ENCODE measurements around the gene SCGB1C2.

SCGB1C2 gene

GRCh38 chr17:142876-143784 is 5.8 kb downstream of the SCGB1C2 start:
- H3K9ac ChIP-seq (ENCODE audit: low read depth in 1 of 2, low read length in 2 of 2), result no peak overlapping the region
- peaks cover 4% of the 10 kb centered on the region in 2 donors for H3K27me3 ChIP-seq (ENCODE audit: control insufficient read depth in 1 of 2, insufficient read depth in 2 of 2, low read length in 2 of 2)
- H3K27ac ChIP-seq (ENCODE audit: low read depth, low read length), result no peak overlapping the region
- no peaks in the 10 kb centered on the region for H3K9me3 ChIP-seq (ENCODE audit: control insufficient read depth in 1 of 2, low read length in 2 of 2)
- no peaks in the 10 kb centered on the region for H3K36me3 ChIP-seq (ENCODE audit: control insufficient read depth in 1 of 2, insufficient read depth in 2 of 2, low read length in 2 of 2)
- no peak overlapping the region for H3K4me3 ChIP-seq (ENCODE audit: low read depth in 1 of 2, low read length in 2 of 2)
- no peaks in the 10 kb centered on the region for H3K4me1 ChIP-seq (ENCODE audit: control insufficient read depth in 1 of 2, insufficient read depth in 2 of 2, low read length in 2 of 2)

DNA sequence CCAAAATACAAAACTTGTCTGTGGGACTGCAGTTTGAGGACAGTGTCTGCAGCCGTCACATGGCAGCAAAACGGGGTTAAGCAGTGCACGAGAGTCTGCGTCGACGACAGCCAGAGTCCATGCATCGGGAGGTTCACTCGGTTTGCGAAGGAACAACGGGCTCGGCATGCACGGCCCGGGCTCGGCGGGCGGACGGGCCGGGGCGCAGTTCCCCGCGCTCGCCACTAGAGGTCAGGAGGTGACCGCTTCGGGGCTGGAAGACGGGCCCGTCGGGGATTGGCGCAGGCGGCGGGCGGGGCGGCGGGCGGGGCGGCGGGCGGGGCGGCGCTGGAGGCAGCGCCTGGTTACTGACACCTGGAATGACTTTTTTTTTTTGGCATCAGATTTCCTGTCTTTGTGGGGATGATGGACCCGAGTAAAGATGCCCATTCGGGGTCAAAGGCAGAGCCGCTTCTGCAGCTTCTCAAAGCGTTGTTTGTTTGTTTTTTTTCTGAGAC is 6.5 kb downstream of the SCGB1C2 start:
- no peaks in the 10 kb centered on the region for H3K36me3 ChIP-seq (ENCODE audit: control insufficient read depth in 1 of 2, insufficient read depth in 2 of 2, low read length in 2 of 2)
- no peaks in the 10 kb centered on the region for H3K4me1 ChIP-seq (ENCODE audit: control insufficient read depth in 1 of 2, insufficient read depth in 2 of 2, low read length in 2 of 2)
- H3K4me3 ChIP-seq (ENCODE audit: low read depth in 1 of 2, low read length in 2 of 2), result no peak overlapping the region
- peaks cover 4% of the 10 kb centered on the region in 2 donors for H3K27me3 ChIP-seq (ENCODE audit: control insufficient read depth in 1 of 2, insufficient read depth in 2 of 2, low read length in 2 of 2)
- H3K27ac ChIP-seq (ENCODE audit: low read depth, low read length), result no peak overlapping the region
- H3K9ac ChIP-seq (ENCODE audit: low read depth in 1 of 2, low read length in 2 of 2), result no peak overlapping the region
- H3K9me3 ChIP-seq (ENCODE audit: control insufficient read depth in 1 of 2, low read length in 2 of 2), result no peaks in the 10 kb centered on the region

DNA sequence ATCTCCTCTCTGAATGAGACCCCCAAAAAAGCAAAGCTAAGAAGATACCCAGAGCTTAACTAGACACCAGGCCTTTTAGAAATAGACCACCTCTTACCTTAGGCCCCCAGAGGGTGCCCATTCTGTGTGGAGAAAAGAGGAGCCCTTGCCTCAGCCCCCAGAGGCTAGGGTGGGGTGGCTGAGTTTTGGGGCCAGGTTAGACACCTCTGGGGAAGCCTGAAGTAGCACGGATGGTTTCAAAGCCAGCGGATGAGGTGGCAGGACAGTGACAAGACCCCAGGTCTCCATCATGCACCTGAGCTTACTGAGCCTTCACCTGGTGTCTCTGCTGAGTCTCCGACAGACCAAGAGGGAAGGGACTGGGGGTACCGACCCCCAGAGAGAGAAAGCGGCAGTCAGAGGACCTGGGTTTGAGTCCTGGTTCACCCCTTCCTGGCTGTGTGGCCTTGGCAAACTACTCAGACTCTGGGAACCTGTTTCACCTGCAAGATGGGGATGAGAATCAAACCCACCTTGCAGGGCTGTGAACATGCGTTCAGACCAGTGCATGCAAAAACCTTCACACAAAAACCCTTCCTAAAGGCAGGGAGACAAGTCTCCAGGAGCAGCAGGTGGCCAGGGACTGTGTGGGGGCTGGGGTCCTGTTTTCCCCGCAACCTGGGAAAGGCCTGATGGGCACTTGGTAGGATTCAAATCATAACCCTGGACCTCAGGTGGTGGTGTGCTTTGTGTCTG is 7.7 kb downstream of the SCGB1C2 start:
- no peak overlapping the region for H3K27ac ChIP-seq (ENCODE audit: low read depth, low read length)
- H3K4me3 ChIP-seq (ENCODE audit: low read depth in 1 of 2, low read length in 2 of 2), result no peak overlapping the region
- H3K4me1 ChIP-seq (ENCODE audit: control insufficient read depth in 1 of 2, insufficient read depth in 2 of 2, low read length in 2 of 2), result no peaks in the 10 kb centered on the region
- H3K36me3 ChIP-seq (ENCODE audit: control insufficient read depth in 1 of 2, insufficient read depth in 2 of 2, low read length in 2 of 2), result no peaks in the 10 kb centered on the region
- H3K9me3 ChIP-seq (ENCODE audit: control insufficient read depth in 1 of 2, low read length in 2 of 2), result no peaks in the 10 kb centered on the region
- H3K27me3 ChIP-seq (ENCODE audit: control insufficient read depth in 1 of 2, insufficient read depth in 2 of 2, low read length in 2 of 2), result peaks cover 4% of the 10 kb centered on the region in 2 donors
- H3K9ac ChIP-seq (ENCODE audit: low read depth in 1 of 2, low read length in 2 of 2), result no peak overlapping the region

GRCh38 chr17:145671-146541 is 8.5 kb downstream of the SCGB1C2 start:
- Histone ChIP-seq H3K27me3 (ENCODE audit: control insufficient read depth in 1 of 2, insufficient read depth in 2 of 2, low read length in 2 of 2) (peaks cover 4% of the 10 kb centered on the region in 2 donors), H3K36me3 (ENCODE audit: control insufficient read depth in 1 of 2, insufficient read depth in 2 of 2, low read length in 2 of 2) (no peaks in the 10 kb centered on the region), H3K4me1 (ENCODE audit: control insufficient read depth in 1 of 2, insufficient read depth in 2 of 2, low read length in 2 of 2) (no peaks in the 10 kb centered on the region), H3K9me3 (ENCODE audit: control insufficient read depth in 1 of 2, low read length in 2 of 2) (no peaks in the 10 kb centered on the region), H3K4me3 (ENCODE audit: low read depth in 1 of 2, low read length in 2 of 2) (no peak overlapping the region), H3K9ac (ENCODE audit: low read depth in 1 of 2, low read length in 2 of 2) (no peak overlapping the region), H3K27ac (ENCODE audit: low read depth, low read length) (no peak overlapping the region)

DNA sequence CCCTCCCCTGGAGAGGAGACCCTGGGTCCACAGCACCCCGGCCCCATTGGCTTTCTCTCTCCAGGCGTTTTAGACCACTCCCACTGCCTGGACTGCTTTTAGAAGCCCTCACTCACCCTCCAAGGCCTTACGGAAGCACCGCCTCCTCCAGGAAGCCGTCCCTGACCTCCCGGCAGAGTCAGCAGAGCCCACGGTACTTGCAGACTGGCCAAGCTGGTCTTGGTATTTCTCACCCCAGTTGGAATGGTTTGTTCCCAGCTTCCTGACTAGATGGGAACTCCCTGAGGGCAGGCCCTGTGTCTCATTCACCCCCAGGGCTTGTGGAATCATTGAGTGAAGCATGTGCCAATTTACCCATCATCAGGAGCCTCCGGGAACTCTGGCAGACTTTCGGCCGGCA is 9.2 kb downstream of the SCGB1C2 start:
- H3K27ac ChIP-seq (ENCODE audit: low read depth, low read length), result no peak overlapping the region
- peaks cover 4% of the 10 kb centered on the region in 2 donors for H3K27me3 ChIP-seq (ENCODE audit: control insufficient read depth in 1 of 2, insufficient read depth in 2 of 2, low read length in 2 of 2)
- H3K4me1 ChIP-seq (ENCODE audit: control insufficient read depth in 1 of 2, insufficient read depth in 2 of 2, low read length in 2 of 2), result no peaks in the 10 kb centered on the region
- no peak overlapping the region for H3K9ac ChIP-seq (ENCODE audit: low read depth in 1 of 2, low read length in 2 of 2)
- H3K9me3 ChIP-seq (ENCODE audit: control insufficient read depth in 1 of 2, low read length in 2 of 2), result no peaks in the 10 kb centered on the region
- no peaks in the 10 kb centered on the region for H3K36me3 ChIP-seq (ENCODE audit: control insufficient read depth in 1 of 2, insufficient read depth in 2 of 2, low read length in 2 of 2)
- no peak overlapping the region for H3K4me3 ChIP-seq (ENCODE audit: low read depth in 1 of 2, low read length in 2 of 2)

DNA sequence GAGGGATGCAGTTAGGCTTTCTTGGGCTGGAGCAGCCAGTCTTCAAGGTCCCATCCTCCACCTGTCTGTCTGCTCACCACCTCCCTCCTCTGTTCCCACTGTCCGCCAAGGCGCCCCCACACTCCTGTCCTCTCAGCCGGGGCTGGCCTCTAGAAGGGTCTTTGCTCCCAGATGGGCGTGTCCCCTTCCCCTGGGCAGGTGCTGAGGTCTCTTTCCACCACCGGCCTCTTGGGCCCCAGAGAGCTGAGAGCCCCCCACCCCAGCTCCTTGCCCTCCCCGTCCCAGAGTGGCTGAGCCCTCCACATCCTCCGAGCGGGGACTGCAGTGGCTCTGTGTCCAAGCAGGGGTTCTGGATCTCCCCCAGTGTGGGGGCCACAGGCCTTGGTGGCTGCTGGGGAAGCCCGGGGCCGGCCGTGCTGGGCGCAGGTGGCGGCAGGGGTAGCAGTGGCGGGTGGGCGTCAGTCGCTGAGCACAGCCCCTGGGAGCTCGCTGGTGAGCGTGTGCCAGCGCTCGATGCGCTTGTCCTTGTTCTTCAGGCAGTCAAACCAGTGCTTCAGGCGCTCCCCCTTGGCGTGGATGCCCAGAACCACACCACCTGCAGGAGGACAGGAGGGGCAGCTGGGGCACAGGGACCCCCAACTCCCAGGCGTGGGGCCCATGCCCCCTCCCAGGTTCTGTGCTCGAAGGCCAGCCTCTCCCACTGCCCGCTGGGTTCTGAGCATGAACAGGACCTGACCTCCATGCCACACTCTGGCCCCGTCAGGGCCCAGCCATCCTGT is 9.8 kb downstream of the SCGB1C2 start:
- Histone ChIP-seq H3K4me3 (ENCODE audit: low read depth in 1 of 2, low read length in 2 of 2) (no peak overlapping the region), H3K9ac (ENCODE audit: low read depth in 1 of 2, low read length in 2 of 2) (no peak overlapping the region), H3K9me3 (ENCODE audit: control insufficient read depth in 1 of 2, low read length in 2 of 2) (no peaks in the 10 kb centered on the region), H3K36me3 (ENCODE audit: control insufficient read depth in 1 of 2, insufficient read depth in 2 of 2, low read length in 2 of 2) (no peaks in the 10 kb centered on the region), H3K4me1 (ENCODE audit: control insufficient read depth in 1 of 2, insufficient read depth in 2 of 2, low read length in 2 of 2) (no peaks in the 10 kb centered on the region), H3K27me3 (ENCODE audit: control insufficient read depth in 1 of 2, insufficient read depth in 2 of 2, low read length in 2 of 2) (peaks cover 4% of the 10 kb centered on the region in 2 donors), H3K27ac (ENCODE audit: low read depth, low read length) (no peak overlapping the region)

DNA sequence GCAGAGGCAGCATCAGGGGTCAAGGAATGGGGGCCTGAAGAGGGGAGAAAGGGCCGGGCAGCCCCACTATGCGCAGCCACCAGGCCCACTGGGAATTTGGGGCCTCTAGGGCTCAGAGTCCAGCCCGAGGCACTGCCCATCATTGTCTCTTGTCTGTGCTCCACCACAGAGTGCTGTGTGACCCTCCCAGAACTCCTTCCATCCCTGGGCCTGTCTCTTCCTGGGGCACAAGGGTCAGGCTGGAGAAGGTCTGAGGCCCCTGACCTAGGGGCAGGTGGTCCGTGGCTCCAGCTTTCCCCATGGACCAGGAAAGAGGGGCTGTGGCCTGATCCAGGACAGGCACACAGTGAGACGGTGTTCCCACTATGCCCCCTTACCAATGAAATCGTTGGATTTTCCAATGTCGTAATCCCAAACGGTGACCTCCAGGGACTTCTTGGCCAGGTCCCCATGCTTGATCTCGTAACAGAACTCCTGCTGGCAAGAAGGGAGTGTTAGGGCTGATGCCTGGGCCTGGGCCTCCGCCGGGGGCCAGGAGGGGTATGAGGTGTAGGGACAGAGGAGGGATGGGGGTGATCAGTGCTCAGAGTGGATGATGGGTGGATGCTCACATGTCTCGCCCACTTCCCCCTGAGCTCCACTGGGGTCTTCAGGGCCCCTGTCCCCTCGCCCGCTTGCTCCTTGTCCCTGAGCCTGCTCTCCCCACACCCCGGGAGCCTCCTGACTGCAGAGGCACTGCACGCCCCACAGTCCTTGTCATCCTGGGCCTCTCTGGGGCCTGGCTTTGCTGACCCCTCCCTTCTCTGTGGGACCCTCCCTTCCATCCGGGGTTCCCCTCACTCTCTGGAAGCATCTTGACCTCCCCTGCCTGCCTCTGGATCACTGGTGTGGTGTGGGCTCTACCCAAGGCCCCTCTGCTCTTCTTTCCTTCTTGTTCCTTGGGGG is 10.7 kb downstream of the SCGB1C2 start:
- Histone ChIP-seq H3K9ac (ENCODE audit: low read depth in 1 of 2, low read length in 2 of 2) (no peak overlapping the region), H3K27me3 (ENCODE audit: control insufficient read depth in 1 of 2, insufficient read depth in 2 of 2, low read length in 2 of 2) (no peaks in the 10 kb centered on the region), H3K27ac (ENCODE audit: low read depth, low read length) (no peak overlapping the region), H3K36me3 (ENCODE audit: control insufficient read depth in 1 of 2, insufficient read depth in 2 of 2, low read length in 2 of 2) (no peaks in the 10 kb centered on the region), H3K4me1 (ENCODE audit: control insufficient read depth in 1 of 2, insufficient read depth in 2 of 2, low read length in 2 of 2) (no peaks in the 10 kb centered on the region), H3K4me3 (ENCODE audit: low read depth in 1 of 2, low read length in 2 of 2) (no peak overlapping the region), H3K9me3 (ENCODE audit: control insufficient read depth in 1 of 2, low read length in 2 of 2) (no peaks in the 10 kb centered on the region)

- Histone ChIP-seq H3K27ac (ENCODE audit: low read depth, low read length) (no peak overlapping the region), H3K4me1 (ENCODE audit: control insufficient read depth in 1 of 2, insufficient read depth in 2 of 2, low read length in 2 of 2) (no peaks in the 10 kb centered on the region), H3K9ac (ENCODE audit: low read depth in 1 of 2, low read length in 2 of 2) (no peak overlapping the region), H3K9me3 (ENCODE audit: control insufficient read depth in 1 of 2, low read length in 2 of 2) (no peaks in the 10 kb centered on the region), H3K4me3 (ENCODE audit: low read depth in 1 of 2, low read length in 2 of 2) (no peak overlapping the region), H3K27me3 (ENCODE audit: control insufficient read depth in 1 of 2, insufficient read depth in 2 of 2, low read length in 2 of 2) (no peaks in the 10 kb centered on the region), H3K36me3 (ENCODE audit: control insufficient read depth in 1 of 2, insufficient read depth in 2 of 2, low read length in 2 of 2) (no peaks in the 10 kb centered on the region)
These were observed 11.4 kb downstream of the SCGB1C2 start for GRCh38 chr17:148757-149156.

Measured in duodenal mucosa (tissue), 2 donors.